IPS-NIHi11 (cell line): Measurements from ENCODE around the gene ELFN2.
A peak's percentile ranks its signal among the peaks of the same experiment; 100 is the strongest.
"Not testable (repeated sequence)": the region's sequence is repeated elsewhere in the genome, so short reads cannot be mapped to it uniquely, and the experiment has no call there.

ENCODE experiments used
- DNase-seq: peaks from one replicate; pipeline ENCODE4 v3.0.0; 2012; ENCODE audit warnings: mixed read lengths, low spot score

ELFN2 gene

DNA sequence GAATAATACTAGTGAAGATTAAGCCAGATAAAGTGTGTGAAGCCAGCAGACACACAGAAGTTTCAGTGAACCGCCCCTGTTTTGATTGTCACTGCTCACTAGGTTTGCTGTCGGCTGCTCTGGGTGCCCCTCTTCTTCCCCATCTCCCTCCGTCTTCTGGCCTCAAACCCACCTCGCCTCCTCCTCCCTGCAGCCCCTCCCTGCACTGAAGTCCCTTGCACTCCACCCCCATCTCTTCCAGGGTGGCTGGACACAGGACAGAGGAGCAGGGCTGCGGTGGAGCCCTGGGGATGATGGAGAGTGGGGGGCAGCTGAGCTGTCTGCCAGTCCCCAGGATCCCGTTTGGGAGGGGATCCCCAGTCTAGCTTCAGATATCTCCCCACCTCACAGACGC is 91.5 kb downstream of the ELFN2 start:
- no peak for DNase-seq

DNA sequence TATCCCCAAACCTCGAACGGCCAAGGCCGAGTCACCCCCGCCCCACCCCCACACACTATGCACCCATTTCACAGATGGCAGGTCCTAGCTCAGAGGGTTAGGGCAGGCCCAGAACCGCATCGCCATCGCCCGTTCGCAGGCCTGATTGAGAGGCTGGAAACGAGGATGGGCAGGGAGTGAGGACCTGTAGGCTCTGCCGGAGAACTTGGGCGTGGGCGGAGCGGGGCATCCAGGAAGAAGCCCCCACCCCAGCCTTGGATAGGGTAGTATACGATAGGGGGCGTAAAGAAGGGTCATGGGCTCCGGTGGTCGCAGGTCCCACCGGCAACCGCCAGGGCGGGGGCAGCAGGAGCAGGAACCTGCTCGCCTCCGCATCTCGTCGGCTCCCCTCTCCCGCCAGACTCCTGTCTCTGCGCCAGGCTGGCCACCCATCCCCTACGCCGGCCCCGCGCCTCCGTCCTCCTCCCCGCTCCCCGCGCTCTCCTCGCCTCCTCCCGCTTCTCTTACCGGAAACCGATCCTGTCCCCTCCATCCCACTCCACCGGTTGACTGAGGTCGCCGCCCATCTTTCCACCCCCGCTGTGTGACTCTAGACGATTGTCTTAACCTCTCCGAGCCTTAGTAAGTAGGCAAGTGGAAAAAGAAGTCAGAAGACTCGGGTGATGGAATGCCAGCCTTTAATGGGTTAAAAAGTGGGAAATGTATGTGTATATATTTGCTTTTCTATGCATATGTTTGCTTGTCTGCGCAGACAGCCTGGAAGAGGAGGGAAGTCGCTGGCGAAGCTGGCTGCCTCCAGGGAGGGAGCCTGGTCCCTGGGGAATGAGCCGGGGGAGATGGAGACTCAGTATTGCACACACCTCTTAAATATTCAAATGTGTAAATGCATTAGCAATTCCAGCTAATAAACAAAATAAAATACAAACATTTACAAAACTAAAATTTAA is 92.1 kb downstream of the ELFN2 start:
- DNase-seq: peak; percentile 73

DNA sequence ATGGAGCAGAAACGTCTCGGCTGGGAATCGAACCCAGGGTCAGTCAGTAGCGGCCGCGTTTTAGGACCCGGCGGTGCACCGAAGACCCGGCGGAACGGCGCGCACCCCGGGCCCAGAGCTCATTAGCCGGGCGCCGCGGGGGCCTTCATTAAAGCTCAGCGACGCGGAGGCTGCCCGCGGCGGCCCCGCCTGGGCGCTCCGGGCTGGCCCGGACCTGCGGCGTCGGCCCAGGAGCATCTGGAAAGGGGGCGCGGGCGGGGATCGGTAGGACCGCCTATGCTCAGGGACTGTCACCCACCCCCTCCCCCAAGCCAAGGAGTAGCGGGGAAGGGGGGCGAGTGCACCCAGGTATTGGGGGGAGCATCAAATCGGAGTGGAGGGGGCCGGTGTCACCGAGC is 92.8 kb downstream of the ELFN2 start:
- no peak for DNase-seq

DNA sequence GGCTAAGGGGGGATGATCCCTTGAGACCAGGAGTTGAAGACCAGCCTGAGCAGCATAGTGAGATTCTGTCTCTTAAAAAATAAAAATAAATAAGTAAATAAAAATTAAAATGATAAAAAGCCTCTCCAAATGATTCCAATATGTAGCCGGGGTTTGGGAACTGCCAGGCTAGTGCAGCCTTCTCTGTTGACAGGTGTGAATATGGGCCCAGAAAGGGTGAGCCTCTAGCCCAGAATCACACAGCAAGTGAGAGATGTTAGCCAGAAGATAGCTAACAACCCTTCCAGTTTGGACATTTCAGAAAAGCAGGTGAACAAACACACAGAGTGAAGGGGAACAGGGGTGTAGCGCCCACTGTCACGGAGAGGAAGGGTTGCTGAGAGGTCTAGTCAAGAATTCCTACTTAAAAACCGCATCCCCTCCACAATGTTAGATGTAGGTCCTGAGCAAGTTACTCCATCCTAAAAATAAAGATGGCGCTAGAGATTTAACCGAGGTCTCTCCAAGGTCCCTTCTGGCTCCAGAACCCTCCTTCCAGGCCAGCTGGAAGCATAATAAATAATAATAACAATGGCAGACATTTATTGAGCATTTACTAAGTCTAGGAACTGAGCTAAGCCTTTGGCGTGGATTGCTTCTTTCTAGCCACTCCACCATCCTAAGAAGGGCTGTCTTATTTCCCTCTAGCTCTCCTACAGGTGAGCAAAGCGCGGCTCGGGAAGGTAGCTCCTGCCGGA is 93.4 kb downstream of the ELFN2 start:
- DNase-seq: no peak

DNA sequence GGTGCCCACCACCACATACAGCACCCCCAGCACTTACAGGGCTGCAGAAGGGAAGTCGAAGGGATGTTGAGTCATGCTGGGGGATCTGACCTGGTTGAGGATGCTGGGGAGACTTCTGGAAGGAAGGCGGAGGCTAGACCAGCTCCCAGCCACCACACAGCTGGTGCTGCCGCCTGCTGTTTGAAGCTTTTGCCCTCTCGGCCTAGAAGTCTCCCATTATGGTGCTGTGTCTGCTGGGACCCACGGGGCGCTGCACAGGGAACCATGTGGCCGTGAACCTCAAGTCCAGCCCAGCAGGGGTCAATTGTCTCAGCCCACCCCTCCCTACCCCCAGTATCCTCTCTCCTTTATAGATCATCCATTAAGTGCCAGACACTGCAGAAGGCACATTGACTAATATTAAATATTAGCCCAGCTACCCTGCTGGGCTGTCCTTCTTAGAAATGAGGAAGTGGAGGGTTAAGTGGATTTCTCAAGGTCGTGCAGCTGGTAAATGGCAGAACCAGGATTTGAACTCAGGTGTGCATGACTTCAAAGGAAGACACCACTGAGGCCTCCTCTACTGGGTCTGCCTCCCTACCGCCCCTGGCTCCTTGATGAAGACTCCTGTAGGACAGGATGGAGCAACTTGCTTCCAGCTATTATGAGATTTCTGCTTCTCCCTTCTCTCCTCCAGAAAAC is 95.3 kb downstream of the ELFN2 start:
- no peak for DNase-seq

DNA sequence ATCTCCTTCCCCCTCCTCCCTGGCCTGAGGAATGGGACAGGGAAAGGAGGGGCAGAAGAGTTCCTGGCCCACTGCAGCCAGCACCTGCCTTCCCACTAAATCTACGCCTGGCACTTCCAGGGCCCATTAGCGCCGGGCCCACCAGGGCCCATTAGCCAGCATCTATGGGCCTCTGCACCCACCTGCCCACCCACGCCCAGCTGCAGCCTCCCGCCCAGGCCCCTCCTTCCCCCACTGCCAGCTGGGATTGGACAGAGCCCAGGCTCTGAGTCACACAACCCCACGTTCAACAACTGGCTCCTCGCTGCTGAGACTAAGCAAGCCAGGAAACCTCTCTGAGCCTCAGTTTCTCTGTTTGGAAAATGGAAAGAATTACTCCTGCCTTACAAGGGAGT is 96.2 kb downstream of the ELFN2 start:
- no peak for DNase-seq

DNA sequence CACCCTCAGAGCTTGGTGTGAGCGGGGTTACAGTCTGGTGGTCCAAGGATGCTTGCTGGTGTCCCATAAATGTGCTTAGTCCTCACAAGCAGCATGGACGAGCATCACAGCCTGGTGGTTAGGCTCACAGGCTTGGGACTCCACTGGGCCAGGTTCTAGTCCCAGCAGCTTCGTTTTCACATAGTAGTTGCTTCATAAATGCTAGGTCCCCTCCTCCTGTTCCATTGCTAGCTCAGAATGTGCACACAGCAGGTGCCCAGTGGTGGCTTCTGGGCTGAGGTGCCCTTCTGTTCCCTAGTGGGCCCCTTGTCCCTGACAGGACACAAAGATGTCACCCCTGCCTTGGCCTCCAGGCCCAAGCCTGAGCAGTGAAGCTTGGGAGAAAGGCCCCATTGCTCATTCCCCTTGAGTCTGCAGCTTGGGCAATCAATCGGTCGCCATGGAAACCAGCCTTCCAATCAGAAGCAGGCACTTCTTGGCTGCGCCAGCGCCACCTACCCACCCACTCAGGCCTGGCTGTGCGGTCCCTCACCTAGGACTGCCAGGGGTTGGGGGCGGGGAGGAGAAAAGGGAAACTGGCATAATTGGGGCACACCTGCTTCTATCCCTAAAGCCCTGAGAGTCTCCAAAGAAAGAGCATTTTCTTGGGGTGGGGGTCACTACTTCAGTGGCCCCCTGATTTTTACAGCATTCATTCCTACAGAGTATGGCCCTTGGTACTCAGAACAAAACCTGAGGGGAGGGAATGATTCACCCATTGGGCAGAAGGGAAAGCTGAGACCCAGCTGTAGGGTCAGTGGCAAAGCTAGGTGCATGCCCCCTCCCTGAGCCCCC is 96.9 kb downstream of the ELFN2 start:
- DNase-seq: peak; percentile 96

DNA sequence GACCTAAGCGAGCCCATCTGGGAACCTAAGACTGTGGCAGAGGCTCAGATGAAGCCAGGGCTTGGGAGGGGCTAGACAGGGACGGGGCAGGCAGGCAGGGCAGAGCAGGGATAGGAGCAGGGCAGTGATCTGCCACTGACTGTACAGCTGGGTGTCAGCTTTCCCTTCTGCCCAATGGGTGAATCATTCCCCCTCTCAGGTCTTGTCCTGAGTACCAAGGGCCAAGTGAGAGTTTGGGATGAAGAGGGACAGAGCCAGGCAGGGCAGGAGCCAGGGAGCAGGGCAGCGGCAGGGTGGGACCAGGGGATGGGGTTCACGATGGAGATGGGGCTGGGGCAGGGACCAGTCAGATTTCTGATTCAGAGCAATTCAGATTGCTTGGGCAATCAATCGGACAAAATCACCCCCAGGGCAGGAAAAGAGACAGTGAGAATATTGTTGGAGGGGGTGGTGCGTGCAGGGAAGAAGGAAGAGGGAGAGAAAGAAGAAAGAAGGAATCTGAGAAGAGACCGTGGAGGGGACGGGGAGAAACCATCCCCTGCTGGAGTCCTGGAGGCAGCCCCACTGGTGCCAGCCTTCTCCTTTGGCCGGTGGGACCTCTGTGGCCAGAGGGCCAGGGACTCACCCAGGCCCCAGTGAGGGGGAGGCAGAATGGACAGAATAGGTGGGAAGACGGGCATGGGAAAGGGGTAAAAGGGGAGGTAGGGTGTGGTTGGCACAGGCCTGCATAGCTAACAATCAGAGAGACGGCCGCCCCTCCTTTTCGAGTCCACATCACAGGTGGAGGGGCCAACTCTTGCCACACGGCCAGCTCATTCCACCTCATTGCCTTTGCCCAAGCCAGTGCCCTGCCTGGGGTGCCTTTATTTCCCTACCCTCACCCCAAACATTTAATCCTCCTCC is 97.8 kb downstream of the ELFN2 start:
- no peak for DNase-seq

DNA sequence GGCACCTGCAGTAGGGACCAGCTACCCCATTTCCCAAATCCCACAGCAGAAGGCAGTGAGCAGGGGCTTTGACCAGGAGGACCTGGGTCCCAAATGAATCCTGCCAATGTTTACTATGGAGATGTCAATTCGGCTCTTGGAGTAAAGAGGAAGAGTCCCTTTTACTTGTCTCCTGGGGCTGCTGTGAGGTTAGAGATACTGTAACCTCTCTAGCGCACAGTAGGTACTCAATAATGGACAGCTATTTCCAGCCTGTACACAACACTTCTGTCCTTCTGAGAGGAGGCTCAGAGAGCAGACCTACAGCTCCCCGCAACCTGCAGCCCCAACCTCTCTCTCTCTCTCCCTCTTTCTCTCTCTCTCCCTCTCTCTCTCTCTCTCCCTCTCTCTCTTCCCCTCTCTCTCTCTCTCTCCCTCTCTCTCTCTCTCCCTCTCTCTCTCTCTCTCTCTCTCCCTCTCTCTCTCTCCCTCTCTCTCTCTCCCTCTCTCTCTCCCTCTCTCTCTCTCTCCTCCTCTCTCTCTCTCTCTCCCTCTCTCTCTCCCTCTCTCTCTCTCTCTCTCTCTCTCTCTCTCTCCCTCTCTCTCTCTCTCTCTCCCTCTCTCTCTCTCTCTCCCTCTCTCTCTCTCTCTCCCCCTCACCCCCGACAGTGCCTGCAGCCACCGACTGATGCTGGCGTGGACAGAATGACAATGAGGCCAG is 98.6 kb downstream of the ELFN2 start:
- not testable (repeated sequence) for DNase-seq

DNA sequence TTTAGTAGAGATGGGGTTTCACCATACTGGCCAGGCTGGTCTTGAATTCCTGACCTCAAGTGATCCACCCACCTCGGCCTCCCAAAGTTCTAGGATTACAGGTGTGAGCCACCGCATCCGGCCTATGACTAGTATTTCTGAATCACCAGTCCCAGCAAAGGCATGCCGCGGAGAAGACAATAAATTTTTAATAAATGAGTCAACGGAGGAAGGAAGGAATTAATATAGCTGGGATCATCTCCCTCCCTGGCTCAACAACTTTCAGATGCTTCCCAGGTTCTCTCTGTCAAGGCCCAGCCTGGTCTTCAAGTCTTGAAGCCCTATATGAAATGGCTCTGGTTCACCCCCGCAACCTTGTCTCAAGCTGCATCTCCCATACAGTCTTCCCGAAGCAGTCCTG is 99.3 kb downstream of the ELFN2 start:
- DNase-seq: no peak

DNA sequence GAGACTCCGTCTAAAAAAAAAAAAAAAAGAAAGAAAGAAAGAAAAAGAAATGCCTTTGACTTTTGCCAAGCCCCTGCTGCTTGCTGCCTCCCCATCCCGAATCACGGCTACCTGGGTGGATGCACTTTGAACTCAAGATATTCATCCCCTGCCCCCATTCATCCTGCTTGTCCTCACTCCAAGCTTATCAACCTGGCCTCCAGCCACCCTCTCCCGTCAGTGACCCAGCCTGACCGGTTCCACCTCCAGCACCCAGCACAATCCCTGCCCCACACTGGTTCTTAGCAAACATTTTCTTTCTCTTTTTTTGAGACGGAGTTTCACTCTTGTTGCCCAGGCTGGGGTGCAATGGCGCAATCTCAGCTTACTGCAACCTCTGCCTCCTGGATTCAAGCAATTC is 100.6 kb downstream of the ELFN2 start:
- DNase-seq: no peak

DNA sequence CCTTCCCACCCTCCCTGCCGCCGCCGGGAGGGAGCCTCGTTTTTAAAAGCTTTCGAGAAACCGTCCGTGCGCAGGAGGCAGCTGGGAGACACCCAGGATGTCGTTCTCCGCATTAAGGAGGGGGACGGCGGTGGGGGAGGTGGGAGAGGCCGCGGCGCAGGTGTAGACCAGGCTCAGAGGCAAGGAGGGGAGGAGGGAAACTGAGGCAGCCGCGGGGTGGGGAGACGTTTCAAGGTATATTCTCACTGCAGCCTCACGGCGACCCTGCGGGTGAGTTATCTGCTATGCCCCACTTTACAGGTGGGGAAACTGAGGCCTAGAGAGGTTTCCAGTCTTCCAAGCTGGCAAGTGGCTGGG is 102.3 kb downstream of the ELFN2 start:
- DNase-seq: no peak

DNA sequence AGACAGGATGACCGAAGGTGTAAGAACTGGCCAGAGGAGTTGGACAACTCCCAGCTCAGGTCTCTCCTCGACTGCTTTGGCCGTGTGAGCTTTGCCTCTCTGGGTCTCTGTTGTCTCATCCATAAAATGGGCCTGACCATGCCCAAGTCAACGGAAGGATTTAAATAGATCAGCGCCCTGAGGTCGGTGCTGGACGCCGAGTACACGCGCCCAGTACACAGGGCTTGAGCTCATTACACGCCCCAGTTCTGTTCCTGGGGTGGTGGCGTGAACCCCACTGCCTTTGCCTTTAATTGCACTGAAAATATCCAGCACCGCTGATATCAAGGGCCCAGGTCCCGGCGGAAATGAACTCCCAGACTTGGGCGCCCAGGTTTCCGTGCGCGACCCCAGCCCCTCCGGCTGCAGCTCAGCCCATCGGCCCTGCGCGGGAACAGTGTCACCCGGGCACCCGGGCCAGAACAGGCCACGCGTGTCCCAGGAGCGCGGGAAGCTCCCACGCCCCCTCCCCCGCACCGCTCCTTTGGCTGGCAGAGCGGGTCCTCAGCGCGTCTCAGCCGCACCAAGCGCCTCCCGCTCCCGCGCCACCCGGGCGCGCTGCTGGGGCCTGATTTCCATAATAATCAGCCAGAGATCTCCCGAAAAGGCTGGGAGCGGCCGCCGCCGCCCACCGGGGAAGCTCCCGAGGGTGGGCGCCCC is 102.8 kb downstream of the ELFN2 start:
- DNase-seq: peak; percentile 64

DNA sequence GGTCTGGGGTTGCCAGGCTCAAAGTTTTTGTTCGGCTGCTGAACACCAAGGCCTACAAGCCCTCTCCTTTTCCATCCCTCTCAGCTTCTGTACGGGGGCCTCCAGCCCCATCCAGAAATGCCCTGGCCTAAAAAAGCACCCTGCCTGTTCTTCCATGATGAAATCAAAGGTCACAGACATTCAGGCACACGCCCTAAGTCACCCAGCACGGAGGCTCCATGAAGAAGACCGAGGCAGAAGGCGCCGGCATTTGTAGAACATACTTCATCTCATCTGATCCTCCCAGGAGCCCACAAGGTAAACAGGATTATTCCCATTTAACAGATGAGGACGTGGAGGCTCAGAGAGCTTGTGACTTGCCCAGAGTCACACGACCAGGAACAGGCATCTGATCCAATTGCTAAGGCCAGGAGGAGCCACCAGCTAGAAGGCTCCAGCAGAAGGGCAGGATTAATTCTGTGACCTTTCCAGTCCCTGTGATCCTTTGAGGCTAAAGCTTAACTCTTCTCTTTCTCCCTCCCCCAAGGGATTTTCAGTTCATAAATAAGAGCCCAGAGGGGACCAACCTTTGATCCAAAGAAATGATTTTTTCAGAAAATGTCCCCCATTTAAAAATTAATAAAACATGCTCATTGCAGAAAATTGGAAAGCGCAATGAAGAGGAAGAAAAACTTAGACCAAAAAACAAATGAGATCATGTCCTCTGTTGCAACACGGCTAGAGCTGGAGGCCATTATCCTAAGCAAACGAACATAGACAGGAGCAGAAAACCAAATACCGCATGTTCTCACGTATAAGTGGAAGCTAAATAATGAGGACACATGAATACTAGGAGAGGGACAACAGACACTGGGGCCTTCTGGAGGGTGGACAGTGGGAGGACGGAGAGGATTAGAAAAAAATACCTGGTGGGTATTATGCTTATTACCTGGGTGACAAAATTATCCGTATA is 106.3 kb downstream of the ELFN2 start:
- DNase-seq: no peak

DNA sequence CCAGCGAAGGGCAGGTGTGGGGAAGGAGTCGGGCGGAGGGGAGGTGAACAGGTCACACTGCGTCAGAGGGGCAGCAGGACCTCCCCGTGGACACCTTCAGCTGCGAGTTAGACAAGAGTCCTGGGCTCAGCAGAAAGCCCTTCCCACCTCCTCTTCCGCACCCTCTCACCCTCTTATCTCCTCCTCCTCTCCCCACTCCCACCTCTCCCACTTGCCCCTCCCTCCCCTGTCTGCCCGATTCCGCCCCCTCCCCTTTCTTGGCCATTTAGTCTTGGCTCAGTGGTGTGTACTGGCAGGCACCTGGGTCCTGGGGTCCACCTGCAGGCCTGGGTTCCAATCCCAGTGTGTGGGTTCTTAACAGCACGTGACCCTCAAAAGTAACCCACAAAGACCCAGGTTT is 107.8 kb downstream of the ELFN2 start:
- DNase-seq: no peak

DNA sequence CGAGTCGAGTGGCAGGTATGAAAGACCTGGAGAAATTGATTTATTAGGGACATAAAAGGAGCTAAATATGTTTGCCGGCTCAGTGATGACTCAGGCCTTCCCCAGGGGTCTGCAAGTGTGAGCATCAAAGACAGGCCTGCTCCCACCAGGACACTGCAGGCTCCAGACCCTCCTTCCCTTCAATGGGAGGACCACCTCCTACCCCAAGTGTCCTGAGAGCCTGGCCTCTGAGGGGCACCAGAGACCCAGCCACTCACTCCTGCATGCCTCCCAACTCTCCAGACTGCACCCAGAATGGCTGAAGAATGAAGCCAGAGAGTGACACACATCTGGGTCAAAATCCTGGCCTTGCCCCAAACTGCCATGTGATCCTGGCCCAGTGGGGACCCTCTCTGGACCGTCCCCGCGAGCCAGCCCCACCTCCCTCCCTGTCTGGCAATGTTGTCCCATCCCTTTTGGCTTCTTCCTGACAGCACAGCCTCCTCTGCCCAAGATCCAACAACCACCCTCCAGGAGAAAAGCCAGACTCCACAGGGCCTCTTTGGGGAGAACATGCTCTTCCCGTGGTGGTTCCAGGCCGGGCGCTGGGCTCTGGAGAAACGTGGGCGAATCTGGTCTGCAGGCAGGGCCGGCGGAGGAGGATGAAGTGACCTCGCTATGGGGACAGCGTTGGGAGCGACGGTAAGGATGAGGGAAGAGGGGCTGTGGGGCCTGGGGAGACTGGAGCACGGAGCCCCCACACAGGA is 108.7 kb downstream of the ELFN2 start:
- no peak for DNase-seq
